ENCODE data around the gene NRK.

DNA sequence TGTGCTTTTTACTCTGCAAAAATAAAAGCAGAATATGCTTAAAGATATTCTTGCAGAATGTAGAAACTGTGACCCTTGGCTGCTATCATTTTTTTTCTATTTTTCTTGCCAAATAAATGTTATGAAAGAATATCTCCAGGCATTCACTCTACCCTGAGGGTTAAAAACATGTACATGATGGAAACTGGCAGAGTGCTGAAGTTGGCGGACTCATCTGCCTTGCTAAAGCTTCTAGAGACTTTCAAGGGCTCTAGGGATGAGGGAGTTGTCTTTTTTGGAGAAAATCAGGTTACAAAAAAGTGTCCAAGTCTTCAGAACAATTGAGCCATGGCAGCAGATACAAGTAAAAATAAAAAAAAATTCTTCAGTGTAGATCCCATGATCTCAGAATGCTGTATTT is 40.5 kb upstream of the NRK start:
- TF ChIP-seq, protein P1, sequence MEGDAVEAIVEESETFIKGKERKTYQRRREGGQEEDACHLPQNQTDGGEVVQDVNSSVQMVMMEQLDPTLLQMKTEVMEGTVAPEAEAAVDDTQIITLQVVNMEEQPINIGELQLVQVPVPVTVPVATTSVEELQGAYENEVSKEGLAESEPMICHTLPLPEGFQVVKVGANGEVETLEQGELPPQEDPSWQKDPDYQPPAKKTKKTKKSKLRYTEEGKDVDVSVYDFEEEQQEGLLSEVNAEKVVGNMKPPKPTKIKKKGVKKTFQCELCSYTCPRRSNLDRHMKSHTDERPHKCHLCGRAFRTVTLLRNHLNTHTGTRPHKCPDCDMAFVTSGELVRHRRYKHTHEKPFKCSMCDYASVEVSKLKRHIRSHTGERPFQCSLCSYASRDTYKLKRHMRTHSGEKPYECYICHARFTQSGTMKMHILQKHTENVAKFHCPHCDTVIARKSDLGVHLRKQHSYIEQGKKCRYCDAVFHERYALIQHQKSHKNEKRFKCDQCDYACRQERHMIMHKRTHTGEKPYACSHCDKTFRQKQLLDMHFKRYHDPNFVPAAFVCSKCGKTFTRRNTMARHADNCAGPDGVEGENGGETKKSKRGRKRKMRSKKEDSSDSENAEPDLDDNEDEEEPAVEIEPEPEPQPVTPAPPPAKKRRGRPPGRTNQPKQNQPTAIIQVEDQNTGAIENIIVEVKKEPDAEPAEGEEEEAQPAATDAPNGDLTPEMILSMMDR (conservative IDR thresholded peaks at IDR 0.05; ENCODE audit: low read depth, low read length): no peak
- TF ChIP-seq, protein P2, sequence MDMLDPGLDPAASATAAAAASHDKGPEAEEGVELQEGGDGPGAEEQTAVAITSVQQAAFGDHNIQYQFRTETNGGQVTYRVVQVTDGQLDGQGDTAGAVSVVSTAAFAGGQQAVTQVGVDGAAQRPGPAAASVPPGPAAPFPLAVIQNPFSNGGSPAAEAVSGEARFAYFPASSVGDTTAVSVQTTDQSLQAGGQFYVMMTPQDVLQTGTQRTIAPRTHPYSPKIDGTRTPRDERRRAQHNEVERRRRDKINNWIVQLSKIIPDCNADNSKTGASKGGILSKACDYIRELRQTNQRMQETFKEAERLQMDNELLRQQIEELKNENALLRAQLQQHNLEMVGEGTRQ (IDR thresholded peaks at IDR 0.05; ENCODE audit: low read depth, low read length): no peak
- TF ChIP-seq SMC3 (IDR thresholded peaks at IDR 0.05; ENCODE audit: low read depth, low read length): no peak
